HepG2 (cell line): ENCODE results near the gene SIGLEC10. TPM values are rescaled to one million over a fixed set of nuclear protein-coding genes. Genes with fewer than 3 reads are reported as not detected.

ENCODE experiments used
- ASH2L ChIP-seq: fragments of 300-600, 200-600 bp; sonication (generic); IDR thresholded peaks from 2 replicates; pipeline ENCODE4 v1.7.0; 2017; ENCODE audit warnings: low read depth, mild to moderate bottlenecking, moderate library complexity, mixed read lengths, low read length; ENCODE audit not compliant: insufficient read length
- FLYWCH1 ChIP-seq: sonication (generic); formaldehyde crosslinking; IDR thresholded peaks from 2 replicates; pipeline ENCODE4 v1.8.1; 2023; ENCODE audit warnings: mild to moderate bottlenecking, missing genetic modification reagents
- FOXM1 ChIP-seq: sonication (generic); formaldehyde crosslinking; IDR thresholded peaks from 2 replicates; pipeline ENCODE4 v1.5.0; 2020; ENCODE audit warnings: missing genetic modification reagents
- HOXD1 ChIP-seq: sonication (generic); formaldehyde crosslinking; IDR thresholded peaks from 2 replicates; pipeline ENCODE4 v1.5.0; 2020; ENCODE audit warnings: missing genetic modification reagents
- JDP2 ChIP-seq: sonication (generic); formaldehyde crosslinking; IDR thresholded peaks from 2 replicates; pipeline ENCODE4 v1.8.1; 2022; ENCODE audit warnings: missing genetic modification reagents, borderline replicate concordance
- KAT8 ChIP-seq: IDR thresholded peaks from 2 replicates; pipeline ENCODE4 v1.6.1; 2016; ENCODE audit warnings: missing genetic modification reagents, missing compliant biosample characterization
- NFKB2 ChIP-seq: sonication (generic); formaldehyde crosslinking; IDR thresholded peaks from 2 replicates; pipeline ENCODE4 v1.4.0; 2020; ENCODE audit warnings: missing genetic modification reagents, borderline replicate concordance
- PHF8 ChIP-seq: sonication (generic); formaldehyde crosslinking; IDR thresholded peaks from 2 replicates; pipeline ENCODE4 v1.5.0; 2020; ENCODE audit warnings: missing genetic modification reagents
- POLR2AphosphoS5 ChIP-seq: IDR thresholded peaks from 2 replicates; pipeline ENCODE4 v1.6.1; 2012; ENCODE audit warnings: low read depth, low read length
- RARA ChIP-seq: IDR thresholded peaks from 2 replicates; pipeline ENCODE4 v1.6.1; 2016; ENCODE audit warnings: missing genetic modification reagents, missing compliant biosample characterization
- SOX5 ChIP-seq: IDR thresholded peaks from 2 replicates; pipeline ENCODE4 v1.6.1; 2016; ENCODE audit warnings: borderline replicate concordance
- THRA ChIP-seq: sonication (generic); formaldehyde crosslinking; IDR thresholded peaks from 2 replicates; pipeline ENCODE4 v1.4.0; 2020; ENCODE audit warnings: missing genetic modification reagents, borderline replicate concordance
- ZFY ChIP-seq: sonication (generic); formaldehyde crosslinking; IDR thresholded peaks from 2 replicates; pipeline ENCODE4 v1.4.0; 2020; ENCODE audit warnings: missing genetic modification reagents
- ZIK1 ChIP-seq: sonication (generic); formaldehyde crosslinking; IDR thresholded peaks from 2 replicates; pipeline ENCODE4 v1.5.0; 2020; ENCODE audit warnings: mild to moderate bottlenecking, low read depth, missing genetic modification reagents, borderline replicate concordance
- ZNF225 ChIP-seq: sonication (generic); formaldehyde crosslinking; IDR thresholded peaks from 2 replicates; pipeline ENCODE4 v1.4.0; 2020; ENCODE audit warnings: mild to moderate bottlenecking, missing genetic modification reagents
- ZNF274 ChIP-seq: sonication (generic); formaldehyde crosslinking; IDR thresholded peaks from 2 replicates; pipeline ENCODE4 v1.5.1; 2020; ENCODE audit warnings: mild to moderate bottlenecking, missing genetic modification reagents
- ZNF329 ChIP-seq: sonication (generic); formaldehyde crosslinking; IDR thresholded peaks from 2 replicates; pipeline ENCODE4 v1.9.0; 2021; ENCODE audit warnings: low read depth, mild to moderate bottlenecking, missing genetic modification reagents
- ZNF331 ChIP-seq: sonication (generic); formaldehyde crosslinking; IDR thresholded peaks from 2 replicates; pipeline ENCODE4 v1.4.0; 2020; ENCODE audit warnings: missing genetic modification reagents
- ZNF597 ChIP-seq: sonication (generic); formaldehyde crosslinking; IDR thresholded peaks from 2 replicates; pipeline ENCODE4 v1.5.0; 2020; ENCODE audit warnings: missing genetic modification reagents
- ZNF790 ChIP-seq: sonication (generic); formaldehyde crosslinking; IDR thresholded peaks from 2 replicates; pipeline ENCODE4 v1.8.0; 2022; ENCODE audit warnings: missing genetic modification reagents, mild to moderate bottlenecking, borderline replicate concordance
- ZXDC ChIP-seq: sonication (generic); formaldehyde crosslinking; IDR thresholded peaks from 2 replicates; pipeline ENCODE4 v1.5.0; 2020; ENCODE audit warnings: mild to moderate bottlenecking, missing genetic modification reagents
- polyA plus RNA-seq, 8 experiments: library from polyadenylated mRNA; depleted of rRNA in 3 of 8; stranded (reverse) in 7 of 8; unstranded in 1 of 8; fragments of >200 nt; fragmentation: Illumina TruSeq in 4 of 8; extraction: Trizol in 4 of 8; gene quantifications; 2 replicates each; pipeline versions ENCODE4 v1.2.1 to v1.2.3, GENCODE V29; 2011 to 2016; ENCODE audit warnings: low read depth in 4 of 8, missing spikeins in 1 of 8, mixed read lengths in 1 of 8; ENCODE audit not compliant: insufficient read depth in 1 of 8
- total RNA-seq, 5 experiments: library from RNA; depleted of rRNA; stranded (reverse); fragments of >200 nt; fragmentation: Illumina TruSeq; extraction: Trizol; gene quantifications; 2 replicates each; pipeline ENCODE4 v1.2.3, GENCODE V29; 2016; ENCODE audit warnings: low read depth in 1 of 5
- TF ChIP-seq, protein P1 (sequence below): conservative IDR thresholded peaks from 2 replicates; pipeline ENCODE4 v1.6.1; 2018; ENCODE audit warnings: missing genetic modification reagents
- TF ChIP-seq, protein P2 (sequence below): IDR thresholded peaks from 2 replicates; pipeline ENCODE4 v1.6.1; 2016; ENCODE audit warnings: low read depth, borderline replicate concordance
- TF ChIP-seq, protein P3 (sequence below): sonication (generic); formaldehyde crosslinking; IDR thresholded peaks from 2 replicates; pipeline ENCODE4 v1.4.0; 2020; ENCODE audit warnings: mild to moderate bottlenecking, low read depth, missing genetic modification reagents

SIGLEC10 gene
- total and polyA plus RNA-seq, 2 of the 13 experiments (the other 11 are each of a cell fraction or from before 2014, with no cell fraction given): not detected

DNA sequence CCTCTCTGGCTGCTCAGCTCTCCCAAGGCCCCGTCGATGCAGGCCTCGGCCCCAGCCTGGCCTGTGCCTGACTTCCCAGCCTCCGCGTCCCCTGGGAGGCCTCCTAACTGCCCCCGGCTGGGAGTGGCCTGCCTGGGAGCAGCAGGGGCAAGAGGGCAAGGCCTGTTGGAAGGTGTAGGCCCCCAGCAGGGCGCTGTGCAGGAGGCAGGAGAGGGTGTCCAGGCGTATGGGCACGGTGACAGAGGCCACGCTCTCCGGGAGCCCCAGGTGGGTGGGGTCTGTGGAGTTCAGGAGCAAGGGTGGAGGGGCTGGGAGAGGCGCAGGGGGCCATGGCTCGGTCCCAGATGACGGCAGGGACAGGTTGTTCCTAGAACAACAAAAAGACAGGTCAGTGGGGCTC is 28.3 kb downstream of the SIGLEC10 start (continued):
- TF ChIP-seq, protein P1, sequence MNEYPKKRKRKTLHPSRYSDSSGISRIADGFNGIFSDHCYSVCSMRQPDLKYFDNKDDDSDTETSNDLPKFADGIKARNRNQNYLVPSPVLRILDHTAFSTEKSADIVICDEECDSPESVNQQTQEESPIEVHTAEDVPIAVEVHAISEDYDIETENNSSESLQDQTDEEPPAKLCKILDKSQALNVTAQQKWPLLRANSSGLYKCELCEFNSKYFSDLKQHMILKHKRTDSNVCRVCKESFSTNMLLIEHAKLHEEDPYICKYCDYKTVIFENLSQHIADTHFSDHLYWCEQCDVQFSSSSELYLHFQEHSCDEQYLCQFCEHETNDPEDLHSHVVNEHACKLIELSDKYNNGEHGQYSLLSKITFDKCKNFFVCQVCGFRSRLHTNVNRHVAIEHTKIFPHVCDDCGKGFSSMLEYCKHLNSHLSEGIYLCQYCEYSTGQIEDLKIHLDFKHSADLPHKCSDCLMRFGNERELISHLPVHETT (CRISPR knock-in tag): no peak
- TF ChIP-seq FLYWCH1 (CRISPR knock-in tag) (no peak), ZIK1 (CRISPR knock-in tag) (no peak; the same call in 1 of the 2 replicates), ZNF331 (CRISPR knock-in tag) (0 out of 2 replicates have a peak, but pooled peaks have one; percentile 43), ZXDC (no peak), RARA (peak; percentile 69), ZNF225 (CRISPR knock-in tag) (0 out of 2 replicates have a peak, but pooled peaks have one; percentile 62), HOXD1 (no peak), FOXM1 (CRISPR knock-in tag) (no peak), ZNF274 (0 out of 2 replicates have a peak, but pooled peaks have one; percentile 41), JDP2 (CRISPR knock-in tag) (no peak), NFKB2 (CRISPR knock-in tag) (peak; percentile 62; the same call in 1 of the 2 replicates), THRA (no peak), KAT8 (CRISPR knock-in tag) (peak; percentile 36; the same call in 1 of the 2 replicates), ZFY (CRISPR knock-in tag) (peak; percentile 92), ZNF790 (CRISPR knock-in tag) (no peak), POLR2AphosphoS5 (peak; percentile 42; the same call in 1 of the 2 replicates), ZNF329 (no peak), PHF8 (CRISPR knock-in tag) (peak; percentile 86), ZNF597 (CRISPR knock-in tag) (no peak), SOX5 (no peak), ASH2L (no peak)
- TF ChIP-seq, protein P2, sequence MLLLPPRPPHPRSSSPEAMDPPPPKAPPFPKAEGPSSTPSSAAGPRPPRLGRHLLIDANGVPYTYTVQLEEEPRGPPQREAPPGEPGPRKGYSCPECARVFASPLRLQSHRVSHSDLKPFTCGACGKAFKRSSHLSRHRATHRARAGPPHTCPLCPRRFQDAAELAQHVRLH (CRISPR knock-in tag): no peak
- TF ChIP-seq, protein P3, sequence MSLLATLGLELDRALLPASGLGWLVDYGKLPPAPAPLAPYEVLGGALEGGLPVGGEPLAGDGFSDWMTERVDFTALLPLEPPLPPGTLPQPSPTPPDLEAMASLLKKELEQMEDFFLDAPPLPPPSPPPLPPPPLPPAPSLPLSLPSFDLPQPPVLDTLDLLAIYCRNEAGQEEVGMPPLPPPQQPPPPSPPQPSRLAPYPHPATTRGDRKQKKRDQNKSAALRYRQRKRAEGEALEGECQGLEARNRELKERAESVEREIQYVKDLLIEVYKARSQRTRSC: no peak
